ENCODE measurements around the gene ZDHHC14. TPM values are rescaled to one million over a fixed set of nuclear protein-coding genes. Genes with fewer than 3 reads are reported as not detected.

The ZDHHC14 gene
- total RNA-seq, 1 experiment from 2014 or later: 3.2 TPM

DNA sequence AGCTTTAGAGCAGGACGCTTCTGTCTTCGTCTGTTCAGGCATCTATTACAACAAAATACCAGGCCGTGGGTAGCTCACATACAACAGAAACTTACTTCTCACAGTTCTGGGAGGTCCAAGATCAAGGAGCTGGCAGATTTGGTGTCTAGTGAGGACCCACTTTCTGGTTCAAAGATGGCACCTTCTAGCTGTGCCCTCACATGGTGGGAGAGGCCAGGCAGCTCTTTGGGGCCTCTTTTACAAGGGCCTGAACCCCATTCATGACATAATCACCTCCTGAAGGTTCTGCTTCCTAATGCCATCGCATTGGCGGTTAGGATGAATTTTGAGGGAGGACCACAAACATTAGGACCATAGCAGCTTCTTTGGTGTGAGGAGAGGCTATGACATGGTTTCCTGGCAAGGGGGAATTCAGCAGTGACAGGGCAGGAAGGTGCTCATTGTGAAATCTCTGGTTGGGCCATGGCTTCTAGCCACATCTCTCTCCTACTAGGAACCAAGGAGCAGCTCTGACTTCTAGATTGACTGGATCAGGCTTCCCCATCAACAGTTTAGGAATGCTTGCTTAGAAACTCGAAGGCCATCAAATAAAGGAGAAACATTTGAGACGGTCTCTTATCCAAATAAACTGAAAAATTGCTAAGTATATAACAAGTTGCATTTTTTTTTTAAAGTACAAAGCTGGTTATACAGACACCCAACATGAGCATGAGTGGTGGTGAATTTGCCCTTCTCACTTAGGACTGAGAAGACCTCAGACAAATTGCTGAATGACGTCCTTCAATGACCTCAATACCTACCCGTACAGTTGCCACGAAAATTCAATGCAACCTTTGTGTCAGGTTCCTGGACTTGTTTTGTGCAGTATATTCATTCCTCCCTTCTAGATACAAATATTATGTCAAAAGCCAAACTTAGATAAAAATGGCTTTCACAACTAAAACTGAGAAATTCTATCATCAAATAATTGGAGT, 140.7 kb downstream of the ZDHHC14 start:
- H3K9me3 Mint-ChIP-seq (ENCODE audit: unreplicated experiment): no peaks in the 10 kb centered on the region
- POLR2A ChIA-PET: interaction anchor here (1.1 to 1.7 kb wide), 2 partner anchors 8 to 15 kb away, joined by 3 to 5 read pairs; no protein-coding TSS in a partner anchor
- no peak overlapping the region for H3K4me3 Mint-ChIP-seq (ENCODE audit: unreplicated experiment)

DNA sequence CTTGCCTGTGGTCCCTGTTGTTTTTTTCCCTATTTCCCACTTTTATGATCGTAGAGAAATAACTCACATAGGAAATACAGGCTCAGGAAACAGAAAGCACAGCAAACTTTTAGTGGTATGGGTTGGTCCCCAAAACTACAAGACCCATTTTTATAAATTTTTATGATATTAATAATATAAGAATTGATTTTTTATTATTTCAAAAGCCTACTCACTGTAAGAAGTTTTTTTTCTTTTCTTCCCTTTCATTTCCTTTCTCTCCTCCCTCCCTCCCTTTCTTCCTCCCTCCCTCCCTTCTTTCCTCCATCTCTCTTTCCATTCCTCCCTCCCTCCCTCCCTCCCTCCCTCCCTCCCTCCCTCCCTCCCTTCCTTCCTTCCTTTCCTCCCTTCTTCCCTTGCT, 141.5 kb downstream of the ZDHHC14 start:
- TF ChIP-seq, protein P1, sequence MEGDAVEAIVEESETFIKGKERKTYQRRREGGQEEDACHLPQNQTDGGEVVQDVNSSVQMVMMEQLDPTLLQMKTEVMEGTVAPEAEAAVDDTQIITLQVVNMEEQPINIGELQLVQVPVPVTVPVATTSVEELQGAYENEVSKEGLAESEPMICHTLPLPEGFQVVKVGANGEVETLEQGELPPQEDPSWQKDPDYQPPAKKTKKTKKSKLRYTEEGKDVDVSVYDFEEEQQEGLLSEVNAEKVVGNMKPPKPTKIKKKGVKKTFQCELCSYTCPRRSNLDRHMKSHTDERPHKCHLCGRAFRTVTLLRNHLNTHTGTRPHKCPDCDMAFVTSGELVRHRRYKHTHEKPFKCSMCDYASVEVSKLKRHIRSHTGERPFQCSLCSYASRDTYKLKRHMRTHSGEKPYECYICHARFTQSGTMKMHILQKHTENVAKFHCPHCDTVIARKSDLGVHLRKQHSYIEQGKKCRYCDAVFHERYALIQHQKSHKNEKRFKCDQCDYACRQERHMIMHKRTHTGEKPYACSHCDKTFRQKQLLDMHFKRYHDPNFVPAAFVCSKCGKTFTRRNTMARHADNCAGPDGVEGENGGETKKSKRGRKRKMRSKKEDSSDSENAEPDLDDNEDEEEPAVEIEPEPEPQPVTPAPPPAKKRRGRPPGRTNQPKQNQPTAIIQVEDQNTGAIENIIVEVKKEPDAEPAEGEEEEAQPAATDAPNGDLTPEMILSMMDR (IDR thresholded peaks at IDR 0.05; ENCODE audit: unreplicated experiment): no peak
- Mint-ChIP-seq H3K27me3 (ENCODE audit: insufficient read depth, unreplicated experiment) (no peaks in the 10 kb centered on the region), H3K9me3 (ENCODE audit: unreplicated experiment) (no peaks in the 10 kb centered on the region), H3K27ac (ENCODE audit: low read depth, unreplicated experiment) (no peak overlapping the region), H3K4me3 (ENCODE audit: unreplicated experiment) (no peak overlapping the region), H3K36me3 (ENCODE audit: insufficient read depth, unreplicated experiment) (no peaks in the 10 kb centered on the region), H3K4me1 (ENCODE audit: insufficient read depth, unreplicated experiment) (no peaks in the 10 kb centered on the region)
- ChIA-PET POLR2A (no interaction called here), CTCF (no interaction called here)
- BruUV-seq (replicated peaks): no TSS peak
- intact Hi-C loops (cut with micrococcal nuclease): no loop called here
- no peak for DNase-seq (ENCODE audit: unreplicated experiment)

More for the DNA sequence above, 140.7 kb downstream of the ZDHHC14 start:
- H3K27me3 Mint-ChIP-seq (ENCODE audit: insufficient read depth, unreplicated experiment): no peaks in the 10 kb centered on the region
- DNase-seq (ENCODE audit: unreplicated experiment): peak; percentile 38
- H3K27ac Mint-ChIP-seq (ENCODE audit: low read depth, unreplicated experiment): no peak overlapping the region
- no TSS peak for BruUV-seq (replicated peaks)
- TF ChIP-seq, protein P1 (IDR thresholded peaks at IDR 0.05; ENCODE audit: unreplicated experiment): no peak
- H3K36me3 Mint-ChIP-seq (ENCODE audit: insufficient read depth, unreplicated experiment): no peaks in the 10 kb centered on the region
- CTCF ChIA-PET: interaction anchor here (0.8 kb wide), 1 partner anchor 10 kb away, joined by 4 read pairs; no protein-coding TSS in a partner anchor
- intact Hi-C loops (cut with micrococcal nuclease): no loop called here
- no peaks in the 10 kb centered on the region for H3K4me1 Mint-ChIP-seq (ENCODE audit: insufficient read depth, unreplicated experiment)

DNA sequence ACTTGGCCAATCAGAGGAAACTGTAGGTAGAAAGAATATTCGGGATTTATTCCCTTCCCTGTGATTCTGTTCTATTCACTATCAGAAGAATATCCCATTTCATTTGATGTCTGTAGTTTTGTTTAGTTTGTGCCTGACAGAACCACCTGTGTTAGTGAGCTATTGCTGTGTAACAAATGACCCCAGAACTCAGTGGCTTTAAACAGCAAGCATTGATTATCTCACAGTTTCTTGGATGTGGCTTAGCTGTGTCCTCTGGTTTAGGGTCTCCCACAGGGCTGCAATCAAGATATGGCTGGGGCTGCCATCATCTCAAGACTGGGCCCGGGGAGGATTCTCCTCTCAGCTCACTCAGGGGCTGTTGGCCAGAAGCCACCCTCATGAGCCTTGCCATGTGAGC, 143.7 kb downstream of the ZDHHC14 start:
- intact Hi-C loops (cut with micrococcal nuclease): no loop called here
- TF ChIP-seq, protein P1 (IDR thresholded peaks at IDR 0.05; ENCODE audit: unreplicated experiment): no peak
- H3K36me3 Mint-ChIP-seq (ENCODE audit: insufficient read depth, unreplicated experiment): no peaks in the 10 kb centered on the region

DNA sequence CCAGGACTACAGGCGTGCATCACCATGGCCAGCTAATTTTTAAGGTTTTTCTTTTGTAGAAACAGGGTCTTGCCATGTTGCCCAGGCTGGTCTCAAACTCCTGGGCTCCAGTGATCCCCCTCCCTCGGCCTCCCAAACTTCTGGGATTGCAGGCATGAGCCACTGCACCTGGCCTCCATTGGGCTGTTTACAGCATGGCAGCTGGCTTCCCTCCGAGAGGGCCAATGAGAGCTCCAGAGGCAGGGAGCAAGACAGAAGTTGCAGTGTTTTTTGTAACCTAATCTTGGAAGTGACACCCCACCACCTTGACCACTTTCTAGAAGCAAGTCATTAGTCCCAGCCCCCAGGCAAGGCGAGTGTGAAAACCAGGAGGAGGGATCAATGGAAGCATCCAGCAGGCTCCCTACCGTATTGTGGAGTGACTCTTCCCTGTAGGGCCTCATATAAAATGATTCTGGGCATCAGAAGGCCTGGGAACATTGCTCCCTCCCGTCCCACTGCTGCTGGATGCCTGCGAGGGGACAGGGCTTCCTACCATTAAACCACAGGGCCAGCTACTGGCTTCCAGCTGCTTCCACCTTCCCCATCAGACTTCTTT, 144.4 kb downstream of the ZDHHC14 start:
- DNase-seq (ENCODE audit: unreplicated experiment): no peak
- TF ChIP-seq, protein P1 (IDR thresholded peaks at IDR 0.05; ENCODE audit: unreplicated experiment): no peak
- ChIA-PET POLR2A (no interaction called here), CTCF (interaction anchor here (0.6 kb wide), 1 partner anchor 195 kb away, joined by 3 read pairs; no protein-coding TSS in a partner anchor)
- no peaks in the 10 kb centered on the region for H3K9me3 Mint-ChIP-seq (ENCODE audit: unreplicated experiment)
- intact Hi-C loops (cut with micrococcal nuclease): no loop called here
- BruUV-seq (replicated peaks): no TSS peak
- H3K4me3 Mint-ChIP-seq (ENCODE audit: unreplicated experiment): no peak overlapping the region
- no peak overlapping the region for H3K27ac Mint-ChIP-seq (ENCODE audit: low read depth, unreplicated experiment)
- no peaks in the 10 kb centered on the region for H3K36me3 Mint-ChIP-seq (ENCODE audit: insufficient read depth, unreplicated experiment)
- no peaks in the 10 kb centered on the region for H3K27me3 Mint-ChIP-seq (ENCODE audit: insufficient read depth, unreplicated experiment)
- peaks cover 7% of the 10 kb centered on the region for H3K4me1 Mint-ChIP-seq (ENCODE audit: insufficient read depth, unreplicated experiment)

More for the DNA sequence above, 143.7 kb downstream of the ZDHHC14 start:
- peaks cover 7% of the 10 kb centered on the region for H3K4me1 Mint-ChIP-seq (ENCODE audit: insufficient read depth, unreplicated experiment)
- no peak for DNase-seq (ENCODE audit: unreplicated experiment)
- no peak overlapping the region for H3K27ac Mint-ChIP-seq (ENCODE audit: low read depth, unreplicated experiment)
- POLR2A ChIA-PET: no interaction called here
- CTCF ChIA-PET: interaction anchor here (0.6 to 0.7 kb wide), 2 partner anchors 75 to 195 kb away, joined by 3 read pairs; no protein-coding TSS in a partner anchor
- no TSS peak for BruUV-seq (replicated peaks)
- no peaks in the 10 kb centered on the region for H3K9me3 Mint-ChIP-seq (ENCODE audit: unreplicated experiment)
- H3K4me3 Mint-ChIP-seq (ENCODE audit: unreplicated experiment): no peak overlapping the region
- H3K27me3 Mint-ChIP-seq (ENCODE audit: insufficient read depth, unreplicated experiment): no peaks in the 10 kb centered on the region

All from MCF 10A (cell line).